ENCODE results near the gene GALNTL6. TPM values are rescaled to one million over a fixed set of nuclear protein-coding genes. Genes with fewer than 3 reads are reported as not detected.

Gene GALNTL6
- total RNA-seq, 1 experiment from 2014 or later = not detected

GRCh38 chr4:171813526-171814250, 484 bp downstream of the GALNTL6 start:
- H3K9me3 ChIP-seq (ENCODE audit: control insufficient read depth in 1 of 2, insufficient read depth in 1 of 2, low read depth in 1 of 2, low read length in 2 of 2) = no peaks in the 10 kb centered on the region
- H3K36me3 ChIP-seq (ENCODE audit: control insufficient read depth in 1 of 2, insufficient read depth in 2 of 2, low read length in 2 of 2) = no peaks in the 10 kb centered on the region
- DNase-seq (ENCODE audit: low read depth, low spot score) (no peak), ATAC-seq (no peak)
- CTCF ChIA-PET = no interaction called here
- no peaks in the 10 kb centered on the region; the same call in 1 of the 2 replicates for H3K9me2 ChIP-seq (ENCODE audit: insufficient read depth)
- TF ChIP-seq POLR2AphosphoS5 (IDR thresholded peaks at IDR 0.05; ENCODE audit: low read depth, low read length) (no peak), ATF3 (IDR thresholded peaks at IDR 0.05) (no peak), RAD21 (IDR thresholded peaks at IDR 0.05; ENCODE audit: low read depth) (no peak), YY1 (IDR thresholded peaks at IDR 0.05; ENCODE audit: extremely low read depth, insufficient replicate concordance, low read depth, low read length) (no peak), CTCF (IDR thresholded peaks at IDR 0.05 in 2 of 3, conservative IDR thresholded peaks at IDR 0.05 in 1 of 3; ENCODE audit: borderline replicate concordance in 1 of 3, insufficient read depth in 1 of 3, low read depth in 2 of 3, low read length in 2 of 3) (no peak), CBX3 (IDR thresholded peaks at IDR 0.05; ENCODE audit: low read depth) (no peak), FOSL1 (IDR thresholded peaks at IDR 0.05; ENCODE audit: low read depth) (no peak), REST (IDR thresholded peaks at IDR 0.05; ENCODE audit: low read depth) (no peak), JUND (IDR thresholded peaks at IDR 0.05) (no peak), TCF7L2 (IDR thresholded peaks at IDR 0.05; ENCODE audit: borderline replicate concordance, extremely low read depth, insufficient read depth, insufficient read length) (no peak), EZH2 (IDR thresholded peaks at IDR 0.05) (no peak), ZNF274 (IDR thresholded peaks at IDR 0.05; ENCODE audit: low read depth, low read length) (no peak), ZFX (IDR thresholded peaks at IDR 0.05) (no peak)
- no peak overlapping the region for H3K4me3 ChIP-seq (replicated peaks in 1 of 2; ENCODE audit: low read depth in 1 of 2, low read length in 2 of 2)
- H3K79me2 ChIP-seq (ENCODE audit: insufficient read depth, low read length) = no peaks in the 10 kb centered on the region
- H3K4me1 ChIP-seq (ENCODE audit: control insufficient read depth in 1 of 2, insufficient read depth in 2 of 2, low read length in 2 of 2) = no peaks in the 10 kb centered on the region
- H3K27ac ChIP-seq (ENCODE audit: low read depth, low read length) = no peak overlapping the region
- H4K20me1 ChIP-seq (ENCODE audit: insufficient read depth) = no peaks in the 10 kb centered on the region; the same call in 1 of the 2 replicates
- BruUV-seq (replicated peaks) = no TSS peak
- intact Hi-C loops (cut with micrococcal nuclease) = no loop called here
- H2AFZ ChIP-seq (ENCODE audit: low read depth, low read length, poor library complexity, severe bottlenecking) = no peak overlapping the region
- POLR2A ChIA-PET = no interaction called here
- RAD21 ChIA-PET (ENCODE audit: low non-redundant PET in 1 of 2, low total read pairs in 2 of 2, uncharacterized antibody in 2 of 2, unreplicated experiment in 2 of 2) = no interaction called here
- no peak overlapping the region for H3K4me2 ChIP-seq (ENCODE audit: low read length)
- H3K9ac ChIP-seq (ENCODE audit: low read length) = no peak overlapping the region
- no peaks in the 10 kb centered on the region for H3K27me3 ChIP-seq (ENCODE audit: insufficient read depth, low read length)
